IPS-NIHi7 (cell line): ENCODE measurements around the gene GRID1.

ENCODE experiments used
- DNase-seq: peaks from one replicate; pipeline ENCODE4 v3.0.0; 2012; ENCODE audit warnings: mixed read lengths; ENCODE audit errors: extremely low spot score

The GRID1 gene

DNA sequence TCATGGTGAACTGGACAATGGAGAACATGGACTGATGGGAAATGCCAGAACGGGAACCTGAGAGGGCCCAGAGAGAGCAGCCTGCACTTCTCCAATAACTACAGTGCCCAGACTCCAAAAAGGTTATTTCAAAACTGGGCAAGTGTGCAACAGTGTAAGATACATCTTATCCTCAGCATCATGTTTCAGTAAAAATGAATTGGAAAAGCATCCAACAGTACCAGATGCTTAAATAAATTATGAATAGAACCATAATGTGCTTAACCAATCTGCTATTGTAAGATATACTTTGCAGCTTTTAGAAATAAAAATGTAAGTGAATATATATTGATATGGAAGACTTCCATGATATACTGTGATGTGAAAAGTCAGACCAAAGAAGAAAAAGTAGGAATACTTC is 303.3 kb downstream of the GRID1 start:
- no peak for DNase-seq

DNA sequence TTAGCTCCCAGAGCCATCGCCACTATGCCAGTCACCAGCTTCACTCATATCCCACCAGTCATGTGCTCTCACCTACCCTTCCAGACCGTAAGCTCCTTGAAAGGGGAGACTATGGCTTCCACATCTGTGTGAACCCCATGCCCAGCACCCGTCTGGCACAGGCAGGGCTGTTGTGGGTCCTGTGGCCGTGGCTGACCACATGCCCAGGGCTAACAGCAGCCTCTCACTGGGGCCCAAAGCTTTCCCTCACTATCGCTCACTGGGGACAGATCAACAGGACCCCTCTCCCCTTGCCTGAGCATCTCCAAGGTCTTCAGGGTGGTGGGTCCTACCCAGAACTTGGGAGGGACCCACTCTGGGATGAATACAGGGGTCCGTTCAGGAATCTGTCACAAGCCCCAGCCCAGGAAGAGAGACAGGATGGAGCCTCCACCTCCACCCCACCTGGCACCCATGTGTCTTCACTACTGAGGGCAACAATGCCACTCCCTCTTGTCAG is 303.9 kb downstream of the GRID1 start:
- DNase-seq = no peak

DNA sequence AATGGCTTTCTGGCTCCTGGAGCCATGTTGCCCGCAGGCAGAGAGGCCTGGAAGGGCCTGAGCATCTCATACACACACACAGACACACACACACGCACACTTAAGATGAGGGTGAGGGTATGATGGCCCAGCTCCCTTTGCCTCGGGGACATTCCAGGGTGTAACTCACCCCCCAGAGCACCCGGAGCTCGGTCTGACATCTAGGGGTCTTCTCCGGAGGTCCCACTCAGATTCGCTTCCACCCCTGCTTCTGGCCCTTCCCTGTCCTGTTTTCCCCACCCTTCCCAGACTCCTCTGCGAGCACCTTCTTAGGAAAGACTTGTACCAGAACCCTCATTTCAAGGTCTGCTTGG is 304.4 kb downstream of the GRID1 start:
- no peak for DNase-seq

DNA sequence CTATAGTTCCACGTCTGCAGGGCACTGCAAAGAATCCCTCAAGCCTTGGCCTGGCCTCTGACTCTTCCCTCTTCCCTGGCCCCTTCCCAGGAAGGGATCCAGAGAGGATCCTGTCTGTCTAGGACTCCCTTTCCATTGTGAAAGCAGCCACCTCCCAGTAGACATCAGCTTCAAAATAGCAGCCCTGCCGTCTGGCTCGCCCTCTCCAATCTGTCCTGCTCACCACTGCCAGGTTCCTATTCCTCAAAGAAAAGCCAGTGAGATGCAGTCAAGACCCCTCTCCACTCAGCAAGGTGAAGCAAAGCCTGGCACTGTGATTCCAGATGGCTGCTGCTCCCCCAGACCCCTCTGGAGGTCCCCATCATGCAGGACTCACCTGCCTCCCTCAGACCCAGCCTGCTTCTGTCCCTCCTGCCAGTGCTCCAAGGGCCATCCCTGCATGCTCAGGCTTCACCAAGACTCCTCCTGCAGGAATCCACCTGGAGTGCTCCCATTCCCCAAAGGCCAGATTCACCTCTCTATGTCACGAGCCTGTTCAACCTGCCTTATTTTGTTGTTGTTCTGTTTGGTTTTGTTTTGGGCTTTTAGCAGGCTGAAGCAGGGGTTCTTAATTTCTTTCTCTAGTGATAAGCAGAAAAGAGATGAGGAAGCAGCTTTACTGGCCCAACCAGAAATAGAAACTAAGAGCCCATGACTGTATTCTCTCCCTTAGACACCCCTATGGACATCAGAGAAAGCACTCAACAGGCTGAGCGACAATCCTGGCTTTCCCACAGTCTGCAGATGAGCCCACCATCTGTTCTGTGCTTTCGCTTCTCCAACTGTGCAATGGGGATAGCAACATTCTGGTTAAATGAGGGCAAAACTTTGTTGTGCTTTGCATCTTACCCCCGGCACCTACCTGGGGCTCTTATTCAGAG is 305.1 kb downstream of the GRID1 start:
- DNase-seq = no peak

DNA sequence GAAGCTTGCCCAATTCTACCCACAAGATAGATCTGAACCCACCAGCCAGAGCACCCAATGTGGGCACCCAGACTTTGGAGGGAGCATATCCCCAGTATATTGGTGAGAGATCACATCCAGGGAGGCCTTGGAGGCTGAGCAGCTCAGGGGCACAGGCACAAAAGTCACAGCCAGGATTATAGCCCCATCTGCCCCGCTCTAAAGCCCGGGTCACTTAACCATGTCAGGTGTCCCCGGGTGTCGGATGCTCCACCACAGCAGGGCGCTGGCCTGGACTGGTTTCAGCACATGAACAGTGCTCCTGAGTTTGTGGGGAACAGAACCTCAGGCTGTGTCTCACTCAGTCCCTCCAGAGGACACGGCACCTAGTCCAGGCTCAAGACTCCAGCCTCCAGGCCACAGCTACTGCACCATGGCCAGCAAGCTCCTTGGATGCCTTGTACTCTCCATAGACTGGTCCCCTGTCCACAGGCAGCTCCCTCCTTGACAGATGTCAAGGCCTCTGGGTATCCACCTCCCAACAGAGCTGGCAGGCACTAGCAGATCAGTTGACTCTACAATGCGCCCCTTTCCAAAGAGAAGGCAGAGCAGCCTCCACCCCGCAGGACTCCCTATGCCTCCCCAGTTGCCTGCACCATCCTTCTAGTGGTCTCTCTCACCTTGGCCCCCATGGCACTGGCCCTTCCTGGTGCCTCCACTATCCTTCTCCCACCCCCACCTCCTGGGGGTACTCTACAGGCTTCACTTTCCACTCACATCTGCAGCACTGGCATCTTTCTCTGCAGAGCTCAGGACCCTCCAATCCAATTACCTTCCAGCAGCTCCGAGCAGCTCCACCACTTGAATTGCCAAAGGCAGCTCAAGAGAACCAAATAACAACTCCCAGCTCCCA is 306.0 kb downstream of the GRID1 start:
- DNase-seq = no peak

DNA sequence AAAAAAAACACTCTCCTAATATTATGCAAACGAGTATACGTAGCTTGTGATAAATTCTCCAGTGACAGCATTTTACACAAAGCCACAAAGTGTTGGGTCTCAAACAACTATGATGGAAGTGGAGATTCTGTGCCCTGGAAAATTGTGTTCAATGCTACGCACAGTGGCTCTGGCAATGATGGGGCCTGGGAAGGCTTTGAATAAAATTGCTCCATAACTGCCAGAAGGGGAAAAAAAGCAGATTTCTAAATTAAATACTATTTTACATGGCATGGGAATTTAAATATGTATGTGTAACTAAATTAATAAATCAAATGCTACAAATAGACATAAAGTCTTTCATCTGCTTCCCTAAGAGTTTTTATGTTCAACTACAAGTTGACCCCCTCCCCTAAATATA is 306.7 kb downstream of the GRID1 start:
- no peak for DNase-seq

- DNase-seq = no peak
Measured at GRCh38 chr10:86058964-86059363, 307.6 kb downstream of the GRID1 start.

- DNase-seq = no peak
Measured at GRCh38 chr10:86057708-86058107, 308.9 kb downstream of the GRID1 start.

DNA sequence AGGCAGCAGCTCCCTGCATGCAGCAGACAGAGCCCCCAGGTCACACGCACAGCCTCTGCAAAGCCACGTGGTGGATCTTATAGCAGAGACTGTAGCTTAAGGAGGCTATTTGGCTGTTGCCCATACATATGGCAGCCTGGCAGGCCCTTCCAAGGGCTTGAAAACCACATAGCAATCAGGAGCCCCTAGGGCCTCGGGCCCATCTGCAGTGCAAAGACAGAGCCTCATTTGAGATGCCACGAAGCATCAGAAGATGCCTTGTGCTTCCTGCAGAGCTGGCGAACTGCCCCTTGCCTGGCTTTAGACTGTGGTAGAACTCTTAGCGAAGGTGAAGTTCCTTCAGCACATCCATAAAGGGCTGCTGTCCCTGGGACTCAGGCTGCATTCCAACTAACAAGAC is 309.9 kb downstream of the GRID1 start:
- no peak for DNase-seq

DNA sequence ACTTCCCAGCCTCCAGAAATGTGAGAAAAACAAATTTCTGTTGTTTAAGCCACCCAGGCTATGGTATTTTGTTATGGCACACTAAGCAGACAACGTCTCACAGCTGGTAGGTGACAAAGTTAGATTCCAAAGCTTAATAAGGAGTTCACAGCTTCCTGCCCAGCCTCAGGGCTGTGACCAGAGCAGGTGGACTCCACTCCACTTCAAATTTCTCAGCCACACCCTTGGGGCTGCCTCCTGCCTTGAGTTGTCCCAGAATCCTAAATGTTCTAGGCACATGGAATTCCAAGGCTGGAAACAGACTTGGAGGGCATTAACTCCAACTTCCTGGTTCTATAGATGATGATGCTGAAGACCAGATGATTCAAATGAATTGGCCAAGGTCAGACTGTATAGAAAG is 310.7 kb downstream of the GRID1 start:
- DNase-seq = no peak

- no peak for DNase-seq
Measured at GRCh38 chr10:86053675-86054074, 312.9 kb downstream of the GRID1 start.

DNA sequence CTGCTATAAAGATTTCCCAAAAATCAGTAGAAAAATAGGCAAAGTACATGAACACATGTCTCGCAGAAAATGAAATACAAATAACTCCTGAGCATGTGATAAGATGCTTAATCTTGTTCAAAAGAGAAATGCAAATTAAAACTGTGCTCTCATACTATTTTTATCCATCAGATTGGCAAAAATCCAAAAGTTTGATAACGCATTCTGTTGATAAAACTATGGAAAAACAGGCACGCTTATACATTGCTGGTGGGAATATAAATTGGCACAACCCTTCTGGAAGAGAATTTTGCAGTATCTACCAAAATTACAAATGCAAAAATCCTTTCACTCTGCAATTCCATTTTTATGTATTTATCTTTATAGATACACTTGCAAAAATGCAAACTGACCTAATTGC is 315.0 kb downstream of the GRID1 start:
- DNase-seq = no peak

DNA sequence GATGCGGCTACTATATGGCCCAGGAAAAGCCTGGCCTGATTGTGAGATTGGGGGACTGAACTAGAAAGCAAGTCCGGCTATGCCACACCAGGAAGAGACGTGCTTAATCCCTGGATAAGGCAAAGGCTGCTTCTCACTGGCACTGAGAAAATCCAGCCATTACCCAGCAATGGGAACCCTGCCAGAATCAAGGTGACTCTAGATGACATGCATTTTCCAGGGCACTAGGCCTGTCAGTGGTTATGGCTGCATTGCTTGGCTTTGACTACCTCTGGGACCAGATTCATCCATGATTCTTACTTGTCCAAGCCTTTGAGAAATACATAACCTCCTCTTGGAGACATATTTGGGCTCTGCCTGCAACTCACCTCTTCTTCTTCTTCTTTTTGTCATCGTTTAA is 317.2 kb downstream of the GRID1 start:
- no peak for DNase-seq

DNA sequence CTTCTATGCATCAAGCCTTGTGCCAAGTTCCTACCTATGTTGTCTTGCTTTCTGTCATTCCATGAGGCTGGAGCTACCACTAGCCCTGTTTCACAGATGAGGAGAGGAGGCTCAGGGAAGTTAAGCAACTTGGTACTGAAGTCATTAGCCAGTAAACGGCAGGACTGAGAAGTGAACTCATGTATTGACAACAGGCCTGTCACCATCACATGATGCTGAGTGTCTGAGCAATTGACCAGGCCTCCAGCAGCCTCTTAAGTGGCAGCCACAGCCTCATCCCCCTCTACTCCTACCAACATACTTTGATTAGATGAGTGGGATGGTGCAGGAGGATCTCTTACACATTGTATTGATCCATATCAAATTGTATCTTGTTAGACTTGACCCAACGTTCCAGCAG is 317.6 kb downstream of the GRID1 start:
- no peak for DNase-seq

GRCh38 chr10:86048571-86048970 is 318.0 kb downstream of the GRID1 start:
- no peak for DNase-seq

DNA sequence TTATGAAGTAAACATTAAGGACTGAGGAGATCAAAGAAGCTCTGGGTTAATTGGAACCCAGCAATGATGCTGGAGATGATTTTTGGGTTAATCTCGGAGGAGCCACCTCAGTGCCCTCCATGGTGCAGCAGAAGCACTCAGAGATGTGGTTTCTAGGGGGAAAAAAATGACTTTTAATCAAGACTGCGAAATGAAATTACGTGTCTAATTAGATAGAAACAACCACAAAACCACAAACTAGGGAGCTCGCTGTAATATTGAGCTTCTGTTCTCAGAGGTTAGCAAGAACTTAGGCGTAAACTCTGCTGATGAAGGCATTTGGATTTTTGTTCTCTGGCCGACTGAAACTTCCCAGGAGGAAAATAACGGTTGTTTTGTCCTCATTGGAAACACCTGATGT is 319.0 kb downstream of the GRID1 start:
- no peak for DNase-seq

GRCh38 chr10:86046845-86047460 is 319.6 kb downstream of the GRID1 start:
- DNase-seq = peak; percentile 43

GRCh38 chr10:86045896-86046295 is 320.7 kb downstream of the GRID1 start:
- no peak for DNase-seq

DNA sequence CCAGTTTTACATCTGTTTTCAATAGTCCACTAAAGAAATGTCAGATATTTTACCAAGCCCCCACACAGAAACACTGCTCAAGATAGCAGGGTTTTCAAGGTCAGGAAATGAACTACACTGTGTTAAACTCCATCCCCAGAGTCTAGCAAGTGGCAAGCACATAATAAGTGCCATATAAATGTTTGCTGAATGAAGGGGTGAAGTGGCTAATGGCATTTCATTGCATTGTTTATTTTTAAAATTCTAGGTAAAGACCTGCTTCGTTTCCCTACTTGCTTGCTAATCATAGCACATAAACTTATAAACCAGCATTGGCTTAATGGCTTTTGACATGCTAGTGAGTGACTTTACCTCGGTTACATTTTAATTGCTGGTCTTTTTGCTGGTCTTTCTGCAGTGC is 322.6 kb downstream of the GRID1 start:
- no peak for DNase-seq

DNA sequence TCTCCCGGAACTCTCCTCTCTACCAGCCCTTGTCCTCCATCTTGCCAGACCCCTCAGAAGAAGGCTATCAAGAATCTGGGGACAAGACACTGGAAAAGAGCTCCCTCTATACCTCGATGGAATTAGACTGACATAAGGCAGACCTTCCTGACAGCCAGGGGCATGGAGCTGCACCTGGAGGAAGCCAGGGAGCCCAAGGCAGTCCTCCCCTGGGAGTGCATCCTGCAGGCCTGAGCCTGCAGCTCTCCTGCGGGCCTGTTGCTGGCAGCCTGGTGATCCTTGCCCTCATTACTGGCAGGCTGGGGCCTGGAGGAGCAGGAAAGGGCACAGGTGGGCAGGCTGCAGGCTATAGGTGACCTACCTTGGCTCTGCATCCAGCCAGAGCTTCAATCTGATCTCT is 323.4 kb downstream of the GRID1 start:
- DNase-seq = no peak

GRCh38 chr10:86042161-86042560 is 324.4 kb downstream of the GRID1 start:
- no peak for DNase-seq

DNA sequence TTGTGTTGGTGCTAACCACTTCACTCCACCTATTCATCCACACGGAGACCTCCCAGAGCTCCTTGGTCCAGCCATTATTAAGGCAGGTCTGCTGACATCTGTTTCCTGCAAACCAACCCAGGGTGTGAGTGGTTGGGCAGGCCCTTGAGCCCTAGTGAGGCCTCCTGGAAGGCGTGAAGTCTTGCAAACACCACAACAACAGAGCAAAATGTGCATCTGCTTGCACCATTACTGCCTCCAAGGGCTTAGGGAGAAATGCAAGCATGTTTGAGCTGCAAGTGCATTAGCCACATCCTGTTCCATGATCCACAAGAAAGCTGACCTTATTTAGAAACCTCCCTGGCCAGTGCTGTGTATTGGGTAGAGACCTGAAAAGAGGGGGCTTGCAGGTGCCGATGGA is 325.5 kb downstream of the GRID1 start:
- DNase-seq = no peak
